HUES6 (cell line): Measurements from ENCODE around the gene AIFM2.

ENCODE experiments used
- H3K27ac ChIP-seq: 2 replicates; pipeline ENCODE4 v1.7.0; 2013; ENCODE audit warnings: low read depth, mild to moderate bottlenecking, low read length, inconsistent platforms
- H3K27me3 ChIP-seq: 2 replicates; pipeline ENCODE4 v1.6.1; 2013; ENCODE audit warnings: low read length; ENCODE audit not compliant: control insufficient read depth, insufficient read depth
- H3K36me3 ChIP-seq: 2 replicates; pipeline ENCODE4 v1.6.1; 2013; ENCODE audit warnings: low read length; ENCODE audit not compliant: control insufficient read depth, insufficient read depth
- H3K4me1 ChIP-seq: 2 replicates; pipeline ENCODE4 v1.6.1; 2013; ENCODE audit warnings: low read length; ENCODE audit not compliant: control insufficient read depth, insufficient read depth
- H3K4me3 ChIP-seq: 2 replicates; pipeline ENCODE4 v1.5.1; 2013; ENCODE audit warnings: low read depth, low read length
- H3K9ac ChIP-seq: one replicate; pipeline ENCODE4 v1.6.1; 2013; ENCODE audit warnings: mild to moderate bottlenecking, low read length
- H3K9me3 ChIP-seq: 2 replicates; pipeline ENCODE4 v1.6.1; 2013; ENCODE audit warnings: low read depth, low read length; ENCODE audit not compliant: control insufficient read depth, insufficient read depth

AIFM2 gene

DNA sequence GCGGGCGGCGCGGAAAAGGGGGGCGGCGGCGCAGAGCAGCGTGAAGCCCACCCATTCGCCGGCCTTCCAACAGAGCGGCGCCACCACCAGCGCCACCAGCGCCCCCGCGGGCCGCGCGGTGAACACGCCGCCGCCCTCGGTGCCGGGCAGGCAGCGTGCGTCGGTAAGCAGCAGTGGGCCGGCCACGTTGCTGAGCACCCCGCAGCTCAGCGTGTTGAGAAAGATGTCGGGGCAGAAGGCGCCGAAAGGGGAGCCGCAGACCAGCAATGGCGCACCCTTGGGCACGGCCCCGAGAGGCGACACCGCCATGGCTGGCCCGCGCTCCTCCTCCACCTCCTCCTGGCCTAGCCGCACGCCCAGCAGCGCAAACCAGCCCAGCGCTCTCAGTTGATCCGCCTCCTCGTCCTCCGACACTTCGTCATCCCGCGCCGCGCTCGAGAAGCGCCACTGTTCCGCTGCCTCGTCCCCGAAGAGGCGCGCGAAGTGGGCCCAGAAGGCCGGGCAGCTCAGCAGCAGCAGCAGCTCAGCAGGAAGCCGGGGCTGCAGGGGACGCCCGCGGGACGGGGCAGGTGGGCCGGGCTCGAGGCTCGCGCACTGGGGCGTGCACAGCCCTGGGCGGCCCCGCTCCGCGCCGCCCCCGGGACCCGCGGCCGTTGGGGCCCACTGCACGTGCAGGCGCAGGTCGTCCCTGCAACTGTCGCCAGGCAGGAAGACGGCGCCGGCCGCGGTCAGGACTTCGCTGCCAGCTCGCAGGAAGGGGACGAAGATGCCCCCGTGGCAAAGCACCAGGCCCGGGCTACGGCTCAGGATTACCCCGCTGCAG lies 13.3 kb upstream of the AIFM2 start:
- Histone ChIP-seq H3K27me3 (no peaks in the 10 kb centered on the region), H3K9ac (peak overlapping the region; percentile 89), H3K9me3 (no peaks in the 10 kb centered on the region), H3K4me1 (peaks cover 11% of the 10 kb centered on the region), H3K36me3 (peaks cover 14% of the 10 kb centered on the region), H3K27ac (peak overlapping the region; percentile 62; the same call in 1 of the 2 replicates), H3K4me3 (peak overlapping the region; percentile 82)

DNA sequence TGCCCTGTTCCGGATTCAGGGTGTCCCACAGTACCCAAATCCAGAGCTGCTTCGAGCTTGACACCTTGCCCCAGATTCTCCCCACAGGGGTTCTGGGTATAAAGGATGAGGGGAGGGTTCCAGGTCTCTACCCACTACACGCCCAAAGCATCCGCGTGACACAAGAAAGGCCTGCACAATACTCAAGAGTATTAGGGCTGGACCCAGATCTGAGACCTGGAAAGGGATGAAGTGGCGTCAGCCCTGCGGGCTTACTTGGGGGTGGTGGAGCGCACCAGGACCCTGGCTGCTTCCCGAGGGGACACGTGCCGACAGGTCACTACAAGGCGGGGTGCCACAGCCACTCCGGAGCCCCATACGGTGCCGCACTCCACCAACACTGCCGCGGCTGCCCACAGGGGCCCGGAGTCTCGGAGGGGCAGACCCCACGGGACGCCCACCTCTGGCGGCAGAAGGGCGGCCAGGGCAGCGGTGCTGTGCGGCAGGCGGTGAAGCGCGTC lies 12.6 kb upstream of the AIFM2 start:
- peak overlapping the region; percentile 89 for H3K9ac ChIP-seq
- H3K9me3 ChIP-seq: no peaks in the 10 kb centered on the region
- no peaks in the 10 kb centered on the region for H3K27me3 ChIP-seq
- H3K4me3 ChIP-seq: peak overlapping the region; percentile 82
- peaks cover 7% of the 10 kb centered on the region for H3K36me3 ChIP-seq
- no peak overlapping the region for H3K27ac ChIP-seq
- H3K4me1 ChIP-seq: peaks cover 11% of the 10 kb centered on the region

DNA sequence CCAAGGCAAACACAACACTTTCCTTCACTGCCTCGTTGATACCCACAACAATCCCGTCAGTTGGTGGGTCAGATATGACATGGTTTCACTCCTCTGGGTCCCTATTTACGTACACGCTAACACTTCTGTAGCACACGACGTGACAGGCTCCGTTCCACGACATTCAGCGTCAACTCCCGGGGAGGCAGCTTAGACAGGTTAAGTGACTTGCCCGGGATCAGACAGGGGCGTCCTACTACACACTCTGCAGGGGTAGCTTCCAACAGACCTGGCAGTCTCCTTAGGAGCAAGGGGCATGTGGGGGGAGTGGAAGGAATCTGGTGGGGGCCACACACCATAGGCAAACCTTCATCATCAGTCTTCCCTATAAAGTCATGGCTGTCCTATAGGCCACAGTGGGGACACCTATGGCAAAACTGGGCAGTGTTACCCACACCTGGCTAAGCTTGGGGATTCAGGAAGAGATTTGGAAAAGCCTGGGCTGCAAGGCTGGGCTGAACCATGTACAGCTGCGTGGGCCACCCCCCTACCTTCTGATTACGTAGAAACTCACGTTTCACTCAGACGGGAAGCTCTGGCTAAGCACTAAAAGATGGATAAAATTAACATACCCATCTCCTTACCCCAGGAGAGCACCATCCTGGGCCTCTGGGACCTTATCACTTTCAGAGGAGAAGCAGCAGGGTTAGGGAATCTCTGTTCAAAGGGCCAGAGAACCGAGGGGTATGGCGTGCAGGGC lies 11.9 kb upstream of the AIFM2 start:
- Histone ChIP-seq H3K27ac (no peak overlapping the region), H3K36me3 (peaks cover 5% of the 10 kb centered on the region; the same call in 1 of the 2 replicates), H3K4me1 (peaks cover 11% of the 10 kb centered on the region), H3K9ac (peak overlapping the region; percentile 89), H3K27me3 (no peaks in the 10 kb centered on the region), H3K4me3 (peak overlapping the region; percentile 82), H3K9me3 (no peaks in the 10 kb centered on the region)

DNA sequence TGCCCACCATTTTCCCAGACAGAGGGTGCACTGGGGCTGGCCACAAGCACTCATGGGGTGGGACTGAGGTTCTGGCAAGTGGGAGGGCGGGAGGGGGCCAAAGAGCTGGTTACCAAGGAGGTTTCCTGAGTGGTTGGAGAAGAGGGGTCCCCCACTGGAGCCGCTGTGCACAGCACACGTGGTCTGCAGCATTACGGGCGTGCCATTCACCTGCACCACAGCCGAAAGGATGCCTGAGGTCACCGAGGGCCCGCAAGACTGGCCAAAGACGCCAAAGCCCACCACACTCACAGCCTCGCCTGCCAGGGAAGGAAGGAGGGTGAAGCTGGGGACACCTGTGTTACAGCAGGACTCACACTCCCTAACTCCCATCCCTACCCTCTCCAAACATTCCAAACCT lies 9.9 kb upstream of the AIFM2 start:
- no peak overlapping the region for H3K4me3 ChIP-seq
- H3K9ac ChIP-seq: no peak overlapping the region
- no peaks in the 10 kb centered on the region for H3K9me3 ChIP-seq
- no peaks in the 10 kb centered on the region for H3K36me3 ChIP-seq
- no peaks in the 10 kb centered on the region for H3K27me3 ChIP-seq
- H3K27ac ChIP-seq: no peak overlapping the region
- H3K4me1 ChIP-seq: peaks cover 11% of the 10 kb centered on the region

DNA sequence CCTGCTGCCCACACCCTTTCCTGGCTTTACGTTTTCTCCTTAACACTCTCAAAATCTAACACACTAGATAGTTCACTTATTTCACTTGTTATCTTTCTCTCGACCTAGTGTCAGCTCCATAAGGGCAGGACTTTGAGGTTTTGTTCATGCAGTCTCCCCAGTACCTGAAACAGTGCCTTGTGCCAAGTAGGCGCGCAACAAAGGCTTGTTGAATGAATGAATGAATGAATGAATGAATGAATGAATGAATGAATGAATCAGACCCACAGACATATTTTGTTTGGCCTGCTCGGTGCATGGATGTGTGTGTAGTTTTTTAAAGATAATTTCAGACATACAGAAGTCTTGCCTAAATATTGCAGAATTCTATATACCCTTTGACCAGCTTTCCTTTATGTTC lies 7.7 kb upstream of the AIFM2 start:
- H3K36me3 ChIP-seq: no peaks in the 10 kb centered on the region

DNA sequence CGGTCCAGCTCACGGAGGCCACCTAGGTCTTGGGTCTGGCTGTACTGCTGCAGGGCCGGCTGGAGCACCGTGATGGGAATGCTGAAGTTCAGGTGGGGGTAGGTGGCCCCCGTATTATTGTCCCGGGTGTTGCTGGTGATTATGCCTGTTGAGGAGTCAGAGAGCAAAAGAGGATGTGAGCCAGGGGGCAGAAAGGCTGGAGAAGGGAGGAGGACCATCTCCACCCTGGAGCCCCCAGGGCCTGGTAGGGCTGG lies 7.3 kb upstream of the AIFM2 start:
- H3K9ac ChIP-seq: no peak overlapping the region
- H3K9me3 ChIP-seq: no peaks in the 10 kb centered on the region
- H3K36me3 ChIP-seq: no peaks in the 10 kb centered on the region
- no peak overlapping the region for H3K27ac ChIP-seq
- peaks cover 6% of the 10 kb centered on the region; the same call in 1 of the 2 replicates for H3K4me1 ChIP-seq
- no peaks in the 10 kb centered on the region; the same call in 1 of the 2 replicates for H3K27me3 ChIP-seq
- no peak overlapping the region for H3K4me3 ChIP-seq

More for the DNA sequence above, 7.7 kb upstream of the AIFM2 start:
- H3K27me3 ChIP-seq: no peaks in the 10 kb centered on the region
- H3K9ac ChIP-seq: no peak overlapping the region
- peaks cover 10% of the 10 kb centered on the region; the same call in 1 of the 2 replicates for H3K4me1 ChIP-seq
- H3K4me3 ChIP-seq: no peak overlapping the region
- H3K9me3 ChIP-seq: no peaks in the 10 kb centered on the region
- no peak overlapping the region for H3K27ac ChIP-seq

DNA sequence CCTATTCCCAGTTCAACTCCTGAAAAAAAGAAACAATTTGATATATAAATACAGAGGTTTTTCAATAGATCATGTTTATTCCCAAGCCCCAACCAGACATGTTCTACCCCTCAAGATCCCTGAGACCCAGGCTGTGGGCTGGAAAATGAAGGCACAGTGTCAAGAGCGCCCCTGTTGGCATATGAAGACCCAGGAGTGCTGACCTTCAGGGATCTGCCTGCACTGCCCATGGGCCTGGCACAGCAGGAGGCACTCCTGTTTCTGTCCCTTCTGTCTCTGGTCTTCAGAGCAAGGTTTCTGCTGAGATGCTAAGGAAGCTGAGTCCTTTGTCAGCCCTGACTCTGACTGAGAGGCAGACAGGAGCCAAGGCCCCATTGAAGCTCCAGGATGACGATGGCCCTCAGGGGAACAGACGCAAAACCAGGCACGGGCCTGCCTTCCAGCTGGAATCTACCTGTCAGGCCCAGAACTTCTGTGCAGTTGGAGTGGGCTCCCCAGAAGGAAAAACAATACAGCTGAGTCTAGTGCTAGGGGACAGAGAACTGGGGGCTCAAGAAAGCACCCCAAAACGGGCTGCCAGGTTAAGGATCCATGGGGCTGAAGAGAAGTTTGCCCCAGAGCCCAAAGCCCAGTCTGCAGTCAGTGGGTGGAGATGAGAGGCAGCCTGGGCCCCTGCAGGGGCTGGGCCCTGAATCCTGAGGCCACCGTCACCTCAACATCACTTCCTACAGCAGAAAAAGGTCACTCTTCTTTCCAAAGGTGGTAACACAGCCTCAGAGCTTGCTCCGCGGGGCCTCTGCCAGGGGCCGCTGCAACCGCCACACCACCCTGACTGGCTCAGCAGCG lies 6.7 kb upstream of the AIFM2 start:
- H3K27me3 ChIP-seq: no peaks in the 10 kb centered on the region; the same call in 1 of the 2 replicates
- no peak overlapping the region for H3K9ac ChIP-seq
- H3K4me1 ChIP-seq: peaks cover under 1% of the 10 kb centered on the region; the same call in 1 of the 2 replicates
- H3K9me3 ChIP-seq: no peaks in the 10 kb centered on the region
- no peaks in the 10 kb centered on the region for H3K36me3 ChIP-seq
- no peak overlapping the region for H3K27ac ChIP-seq
- H3K4me3 ChIP-seq: no peak overlapping the region

DNA sequence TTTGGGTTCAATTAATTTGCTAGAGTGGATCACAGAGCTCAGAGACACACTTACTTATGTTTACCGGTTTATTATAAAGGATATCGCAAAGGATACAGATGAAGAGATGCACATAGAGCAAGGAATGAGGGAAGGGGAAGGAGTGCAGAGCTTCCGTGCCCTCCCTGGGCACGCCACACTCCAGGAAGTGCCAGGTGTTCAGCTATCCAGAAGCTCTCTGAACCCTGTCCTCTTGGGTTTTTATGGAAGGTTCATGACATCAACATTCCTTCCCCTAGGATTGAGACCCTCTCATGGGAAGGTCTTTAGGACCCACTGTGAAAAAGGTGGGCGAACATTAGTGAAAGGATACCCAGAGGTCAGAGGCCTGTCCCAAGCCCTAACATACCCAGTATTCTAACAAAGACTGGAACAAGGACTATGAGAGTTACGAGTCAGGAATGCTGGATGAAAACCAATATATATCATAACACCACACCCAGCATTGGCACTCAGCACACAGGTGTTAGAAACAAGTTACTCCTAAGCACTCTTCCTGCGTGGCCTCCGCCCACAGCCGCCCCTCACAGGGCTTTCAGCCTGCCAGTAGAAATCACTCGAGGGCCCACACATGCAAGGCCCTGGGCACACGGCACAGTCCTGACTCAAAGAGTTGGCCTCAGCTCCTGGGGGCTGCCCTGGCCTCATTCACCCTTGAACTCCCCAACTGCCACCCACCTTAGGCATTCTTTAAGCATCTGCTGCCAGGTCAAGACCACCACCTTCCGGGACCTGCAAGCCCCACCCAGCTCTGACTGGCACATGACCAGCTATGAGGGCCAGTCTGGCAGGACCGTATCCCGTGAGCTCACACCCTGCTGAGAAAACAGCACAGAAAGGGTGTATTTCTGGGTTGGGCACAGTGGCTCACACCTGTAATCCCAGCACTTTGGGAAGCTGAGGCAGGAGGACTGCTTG lies 5.6 kb upstream of the AIFM2 start:
- H3K4me3 ChIP-seq: no peak overlapping the region
- H3K27me3 ChIP-seq: peaks cover 6% of the 10 kb centered on the region
- H3K36me3 ChIP-seq: no peaks in the 10 kb centered on the region
- H3K9me3 ChIP-seq: no peaks in the 10 kb centered on the region
- no peak overlapping the region for H3K9ac ChIP-seq
- peaks cover 1% of the 10 kb centered on the region; the same call in 1 of the 2 replicates for H3K4me1 ChIP-seq
- H3K27ac ChIP-seq: no peak overlapping the region

DNA sequence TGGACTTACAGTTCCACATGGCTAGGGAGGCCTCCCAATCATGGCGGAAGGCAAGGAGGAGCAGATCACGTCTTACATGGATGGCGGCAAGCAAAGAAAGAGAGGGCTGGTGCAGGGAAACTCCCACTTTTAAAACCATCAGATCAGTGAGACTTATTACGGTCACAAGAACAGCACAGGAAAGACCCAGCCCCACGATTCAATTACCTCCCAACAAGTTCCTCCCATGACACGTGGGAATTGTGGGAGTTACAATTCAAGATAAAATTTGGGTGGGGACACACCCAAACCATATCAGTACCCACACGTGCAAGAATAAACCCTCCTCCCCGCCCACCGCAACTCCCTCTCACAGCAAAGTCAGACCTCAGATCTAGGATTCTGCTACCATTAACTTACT lies 4.5 kb upstream of the AIFM2 start:
- Histone ChIP-seq H3K9ac (no peak overlapping the region), H3K27me3 (peaks cover 17% of the 10 kb centered on the region), H3K4me1 (peaks cover 6% of the 10 kb centered on the region; the same call in 1 of the 2 replicates), H3K36me3 (no peaks in the 10 kb centered on the region), H3K9me3 (no peaks in the 10 kb centered on the region), H3K4me3 (no peak overlapping the region), H3K27ac (no peak overlapping the region)

DNA sequence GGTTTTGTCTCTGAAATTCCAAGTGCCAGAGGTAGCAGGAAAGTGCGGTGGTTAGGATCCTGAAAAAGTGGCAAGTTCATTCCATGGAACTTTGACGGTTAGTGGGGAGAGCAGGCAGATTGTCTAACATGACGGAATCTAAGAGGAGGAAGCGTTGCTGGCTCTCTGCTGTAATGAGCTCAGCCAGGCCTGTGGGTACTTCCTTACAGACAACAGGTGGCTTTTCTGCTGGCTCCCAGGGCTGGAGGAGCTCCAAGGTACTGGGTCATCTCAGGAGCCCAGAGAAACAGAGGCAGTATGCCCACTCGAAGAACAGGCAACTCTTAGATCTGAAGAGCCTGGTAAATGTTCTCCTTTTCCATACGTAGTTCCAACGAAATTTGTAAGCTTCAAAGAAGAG lies 3.1 kb upstream of the AIFM2 start:
- peaks cover 11% of the 10 kb centered on the region; the same call in 1 of the 2 replicates for H3K4me1 ChIP-seq

More for the DNA sequence above, 3.1 kb upstream of the AIFM2 start:
- Histone ChIP-seq H3K4me3 (no peak overlapping the region), H3K9ac (no peak overlapping the region), H3K36me3 (no peaks in the 10 kb centered on the region), H3K27ac (no peak overlapping the region), H3K27me3 (peaks cover 27% of the 10 kb centered on the region), H3K9me3 (no peaks in the 10 kb centered on the region)
